GM19351 (cell line): ENCODE data around the gene CBL.
A peak's percentile ranks its signal among the peaks of the same experiment; 100 is the strongest.

Experiments
- ATAC-seq: cut with Tn5 transposase; IDR thresholded peaks from one replicate; pipeline ENCODE4 v1.9.1; 2021; ENCODE audit warnings: mild to moderate bottlenecking, moderate library complexity; ENCODE audit not compliant: unreplicated experiment

The CBL gene

GRCh38 chr11:119340335-119341221 is 134.4 kb downstream of the CBL start, which contains the start of gene C1QTNF5:
TSS of gene C1QTNF5 (minus strand) at chr11:119340883. CDS start at chr11:119340397, 486 bp downstream.
- ATAC-seq: no peak

GRCh38 chr11:119341222-119342022 is 135.3 kb downstream of the CBL start:
- ATAC-seq: no peak

- no peak for ATAC-seq
Measured at GRCh38 chr11:119342023-119342300, 135.8 kb downstream of the CBL start.

- ATAC-seq: no peak
Measured at GRCh38 chr11:119342362-119343130, 136.4 kb downstream of the CBL start.

- ATAC-seq: no peak
Measured at GRCh38 chr11:119343726-119344125, 137.6 kb downstream of the CBL start.

- ATAC-seq: no peak
Measured at GRCh38 chr11:119344291-119345010, 138.3 kb downstream of the CBL start.

GRCh38 chr11:119345685-119346084 is 139.5 kb downstream of the CBL start:
- ATAC-seq: no peak

- ATAC-seq: no peak
Measured at GRCh38 chr11:119346605-119347004, 140.5 kb downstream of the CBL start, which contains the start of gene MFRP. TSS of gene MFRP (minus strand) at chr11:119346705. CDS start at chr11:119346513, 192 bp downstream.

GRCh38 chr11:119347242-119347641 is 141.1 kb downstream of the CBL start:
- no peak for ATAC-seq

- no peak for ATAC-seq
Measured at GRCh38 chr11:119347940-119348605, 141.9 kb downstream of the CBL start.

- no peak for ATAC-seq
Measured at GRCh38 chr11:119350302-119350701, 144.2 kb downstream of the CBL start.

- no peak for ATAC-seq
Measured at GRCh38 chr11:119351232-119351631, 145.1 kb downstream of the CBL start.

GRCh38 chr11:119352857-119353260 is 146.7 kb downstream of the CBL start:
- ATAC-seq: no peak

- no peak for ATAC-seq
Measured at GRCh38 chr11:119355091-119355843, 149.1 kb downstream of the CBL start.

- ATAC-seq: peak; percentile 73
Measured at GRCh38 chr11:119356349-119357031, 150.4 kb downstream of the CBL start.

GRCh38 chr11:119357074-119357473 is 150.9 kb downstream of the CBL start:
- ATAC-seq: no peak
